Measurements from ENCODE around the gene CYB5R4. TPM values are rescaled to one million over a fixed set of nuclear protein-coding genes. Genes with fewer than 3 reads are reported as not detected.

CYB5R4 gene
- total RNA-seq, 1 experiment from 2014 or later: 24.0 TPM

GRCh38 chr6:83878902-83879644 lies 19.6 kb downstream of the CYB5R4 start:
- POLR2A ChIA-PET: no interaction called here
- intact Hi-C loops (cut with micrococcal nuclease): no loop called here
- H3K36me3 ChIP-seq (ENCODE audit: control insufficient read depth in 1 of 2, insufficient read depth in 2 of 2, low read length in 2 of 2): no peaks in the 10 kb centered on the region
- TF ChIP-seq REST (IDR thresholded peaks at IDR 0.05; ENCODE audit: low read depth): no peak
- TF ChIP-seq ELF1 (IDR thresholded peaks at IDR 0.05; ENCODE audit: borderline replicate concordance, low read depth): no peak
- TF ChIP-seq ZFX (IDR thresholded peaks at IDR 0.05): no peak
- no peak for TF ChIP-seq RAD21 (IDR thresholded peaks at IDR 0.05; ENCODE audit: low read depth)
- TF ChIP-seq CBX3 (IDR thresholded peaks at IDR 0.05; ENCODE audit: low read depth): no peak
- no peak for TF ChIP-seq YY1 (IDR thresholded peaks at IDR 0.05; ENCODE audit: extremely low read depth, insufficient replicate concordance, low read depth, low read length)
- no peak for TF ChIP-seq ZNF274 (IDR thresholded peaks at IDR 0.05; ENCODE audit: low read depth, low read length)
- TF ChIP-seq MAX (IDR thresholded peaks at IDR 0.05): no peak
- TF ChIP-seq CEBPB (IDR thresholded peaks at IDR 0.05; ENCODE audit: low read depth): no peak
- no peak for TF ChIP-seq SRF (IDR thresholded peaks at IDR 0.05; ENCODE audit: low read depth)
- TF ChIP-seq POLR2A (IDR thresholded peaks at IDR 0.05; ENCODE audit: borderline replicate concordance, extremely low read depth, insufficient read depth, insufficient read length): no peak
- no peak for TF ChIP-seq SIN3A (IDR thresholded peaks at IDR 0.05; ENCODE audit: low read depth)
- TF ChIP-seq FOSL1 (IDR thresholded peaks at IDR 0.05; ENCODE audit: low read depth): no peak
- no peak for TF ChIP-seq CTCF (IDR thresholded peaks at IDR 0.05 in 2 of 3, conservative IDR thresholded peaks at IDR 0.05 in 1 of 3; ENCODE audit: borderline replicate concordance in 1 of 3, insufficient read depth in 1 of 3, low read depth in 2 of 3, low read length in 2 of 3)
- no peak for TF ChIP-seq EZH2phosphoT487 (IDR thresholded peaks at IDR 0.05; ENCODE audit: borderline replicate concordance)
- no peak for TF ChIP-seq ZBTB33 (IDR thresholded peaks at IDR 0.05; ENCODE audit: extremely low read depth, insufficient replicate concordance, low read length)
- TF ChIP-seq JUND (IDR thresholded peaks at IDR 0.05): no peak
- no peak for TF ChIP-seq EZH2 (IDR thresholded peaks at IDR 0.05)
- H3K4me3 ChIP-seq (replicated peaks in 1 of 2; ENCODE audit: low read depth in 1 of 2, low read length in 2 of 2): no peak overlapping the region
- H3K79me2 ChIP-seq (ENCODE audit: insufficient read depth, low read length): peaks cover 15% of the 10 kb centered on the region
- ATAC-seq (no peak), DNase-seq (ENCODE audit: low read depth, low spot score) (no peak)
- H3K4me2 ChIP-seq (ENCODE audit: low read length): no peak overlapping the region
- BruUV-seq (replicated peaks): no TSS peak
- no peaks in the 10 kb centered on the region for H3K9me2 ChIP-seq (ENCODE audit: insufficient read depth)
- H3K9me3 ChIP-seq (ENCODE audit: control insufficient read depth in 1 of 2, insufficient read depth in 1 of 2, low read depth in 1 of 2, low read length in 2 of 2): no peaks in the 10 kb centered on the region
- no peaks in the 10 kb centered on the region for H4K20me1 ChIP-seq (ENCODE audit: insufficient read depth)
- H2AFZ ChIP-seq (ENCODE audit: low read depth, low read length, poor library complexity, severe bottlenecking): no peak overlapping the region
- H3K27me3 ChIP-seq (ENCODE audit: insufficient read depth, low read length): no peaks in the 10 kb centered on the region
- no peaks in the 10 kb centered on the region for H3K4me1 ChIP-seq (ENCODE audit: control insufficient read depth in 1 of 2, insufficient read depth in 2 of 2, low read length in 2 of 2)
- no peak overlapping the region for H3K27ac ChIP-seq (ENCODE audit: low read depth, low read length)
- no peak overlapping the region for H3K9ac ChIP-seq (ENCODE audit: low read length)
- RAD21 ChIA-PET (ENCODE audit: low non-redundant PET in 1 of 2, low total read pairs in 2 of 2, uncharacterized antibody in 2 of 2, unreplicated experiment in 2 of 2): no interaction called here
- CTCF ChIA-PET: no interaction called here

Measured in HCT116 (cell line).